ENCODE results near the gene OR56B4.
"Not testable (repeated sequence)": the region's sequence is repeated elsewhere in the genome, so short reads cannot be mapped to it uniquely, and the experiment has no call there.

OR56B4 gene, protein sequence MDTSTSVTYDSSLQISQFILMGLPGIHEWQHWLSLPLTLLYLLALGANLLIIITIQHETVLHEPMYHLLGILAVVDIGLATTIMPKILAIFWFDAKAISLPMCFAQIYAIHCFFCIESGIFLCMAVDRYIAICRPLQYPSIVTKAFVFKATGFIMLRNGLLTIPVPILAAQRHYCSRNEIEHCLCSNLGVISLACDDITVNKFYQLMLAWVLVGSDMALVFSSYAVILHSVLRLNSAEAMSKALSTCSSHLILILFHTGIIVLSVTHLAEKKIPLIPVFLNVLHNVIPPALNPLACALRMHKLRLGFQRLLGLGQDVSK

DNA sequence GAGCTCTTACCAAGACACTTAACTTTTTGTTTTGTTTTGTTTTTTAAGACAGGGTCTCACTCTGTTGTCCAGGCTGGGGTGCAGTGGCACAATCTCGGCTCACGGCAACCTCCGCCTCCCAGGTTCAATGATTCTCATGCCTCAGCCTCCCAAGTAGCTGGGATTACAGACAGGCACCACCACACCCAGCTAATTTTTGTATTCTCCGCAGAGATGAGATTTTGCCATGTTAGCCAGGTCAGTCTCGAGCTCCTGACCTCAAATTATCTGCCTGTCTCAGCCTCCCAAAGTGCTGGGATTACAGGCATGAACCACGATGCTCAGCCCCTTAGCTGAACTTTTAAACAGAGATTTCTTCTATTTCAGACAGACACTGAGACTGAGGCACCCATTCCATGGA, at the start of gene OR56B4:
Gene OR56B4, plus strand, starts transcription at position 301 of the 400 bp plus-strand sequence. Its CDS starts 95 bp downstream, at position 396.
- H3K9me3 ChIP-seq (ENCODE audit: control insufficient read depth, low read length); H3K4me3 ChIP-seq (ENCODE audit: low read depth, low read length); H3K27me3 ChIP-seq (ENCODE audit: control insufficient read depth, insufficient read depth, low read length); H3K36me3 ChIP-seq (ENCODE audit: control insufficient read depth, insufficient read depth, low read length); H3K4me2 ChIP-seq (ENCODE audit: low read length); H3K79me2 ChIP-seq; H2AFZ ChIP-seq; H3K4me1 ChIP-seq; H3K27ac ChIP-seq; H3K9ac ChIP-seq: not testable (repeated sequence)

DNA sequence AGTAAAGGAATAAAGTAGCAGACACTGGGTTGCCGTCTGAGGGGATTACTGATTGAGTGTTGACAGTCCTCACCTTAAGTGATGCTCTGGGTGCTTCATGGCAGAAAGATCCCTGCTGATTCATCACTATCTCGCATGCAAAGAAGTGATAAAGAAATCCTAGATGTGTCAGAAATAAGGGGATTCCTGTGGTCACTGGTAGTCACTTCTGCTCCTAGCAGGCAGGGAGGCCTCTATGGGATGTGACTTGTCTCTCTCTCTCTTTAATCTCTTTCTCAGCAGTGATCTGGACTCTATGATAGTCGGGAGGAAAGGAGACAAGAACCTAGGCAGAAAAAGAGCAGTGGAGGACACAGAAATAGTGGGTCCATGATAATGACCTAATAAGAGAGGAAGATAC, 46.0 kb upstream of the OR56B4 start:
- no peak overlapping the region for H3K4me2 ChIP-seq (ENCODE audit: low read length)
- H3K79me2 ChIP-seq = no peaks in the 10 kb centered on the region
- H3K36me3 ChIP-seq (ENCODE audit: control insufficient read depth, insufficient read depth, low read length) = no peaks in the 10 kb centered on the region
- H2AFZ ChIP-seq = no peak overlapping the region
- no peaks in the 10 kb centered on the region for H3K4me1 ChIP-seq
- H3K27ac ChIP-seq = no peak overlapping the region
- no peaks in the 10 kb centered on the region for H3K9me3 ChIP-seq (ENCODE audit: control insufficient read depth, low read length)
- no peak overlapping the region for H3K4me3 ChIP-seq (ENCODE audit: low read depth, low read length)
- H3K27me3 ChIP-seq (ENCODE audit: control insufficient read depth, insufficient read depth, low read length) = no peaks in the 10 kb centered on the region
- TF ChIP-seq, protein P1, sequence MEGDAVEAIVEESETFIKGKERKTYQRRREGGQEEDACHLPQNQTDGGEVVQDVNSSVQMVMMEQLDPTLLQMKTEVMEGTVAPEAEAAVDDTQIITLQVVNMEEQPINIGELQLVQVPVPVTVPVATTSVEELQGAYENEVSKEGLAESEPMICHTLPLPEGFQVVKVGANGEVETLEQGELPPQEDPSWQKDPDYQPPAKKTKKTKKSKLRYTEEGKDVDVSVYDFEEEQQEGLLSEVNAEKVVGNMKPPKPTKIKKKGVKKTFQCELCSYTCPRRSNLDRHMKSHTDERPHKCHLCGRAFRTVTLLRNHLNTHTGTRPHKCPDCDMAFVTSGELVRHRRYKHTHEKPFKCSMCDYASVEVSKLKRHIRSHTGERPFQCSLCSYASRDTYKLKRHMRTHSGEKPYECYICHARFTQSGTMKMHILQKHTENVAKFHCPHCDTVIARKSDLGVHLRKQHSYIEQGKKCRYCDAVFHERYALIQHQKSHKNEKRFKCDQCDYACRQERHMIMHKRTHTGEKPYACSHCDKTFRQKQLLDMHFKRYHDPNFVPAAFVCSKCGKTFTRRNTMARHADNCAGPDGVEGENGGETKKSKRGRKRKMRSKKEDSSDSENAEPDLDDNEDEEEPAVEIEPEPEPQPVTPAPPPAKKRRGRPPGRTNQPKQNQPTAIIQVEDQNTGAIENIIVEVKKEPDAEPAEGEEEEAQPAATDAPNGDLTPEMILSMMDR (IDR thresholded peaks at IDR 0.05) = no peak
- H3K9ac ChIP-seq = no peak overlapping the region

DNA sequence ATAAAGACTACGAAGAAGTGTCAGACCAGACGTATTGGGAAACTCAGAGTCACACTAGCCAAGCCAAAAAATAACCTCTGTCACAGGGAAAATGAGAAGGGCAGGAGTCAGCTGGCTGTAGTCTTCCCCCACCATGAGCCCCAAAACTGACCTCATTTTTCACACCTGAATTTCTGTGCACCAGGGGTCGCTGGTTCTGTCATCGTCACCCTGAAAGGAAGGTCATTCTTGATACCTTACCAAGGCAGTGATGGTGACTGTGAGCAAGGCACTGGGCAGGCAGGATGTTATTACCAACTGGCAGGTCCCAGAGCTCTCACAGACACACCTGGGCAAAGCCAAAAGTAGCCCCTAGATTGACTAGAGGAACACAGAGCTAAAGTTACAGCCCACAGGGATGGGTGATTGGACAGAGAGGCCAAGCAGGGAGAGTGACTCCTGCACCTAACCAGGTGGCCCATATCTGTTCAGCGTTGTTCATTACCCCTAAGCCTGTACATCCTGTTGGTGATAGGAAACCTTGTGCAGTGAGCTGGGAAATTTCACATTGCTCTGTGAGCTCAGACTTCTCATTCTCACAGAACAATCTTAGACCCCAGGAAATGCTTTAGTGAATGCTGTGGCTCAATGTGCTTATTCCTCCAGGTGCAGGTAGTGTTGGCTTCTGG, 44.7 kb upstream of the OR56B4 start:
- no peaks in the 10 kb centered on the region for H3K9me3 ChIP-seq (ENCODE audit: control insufficient read depth, low read length)
- no peak overlapping the region for H3K27ac ChIP-seq

DNA sequence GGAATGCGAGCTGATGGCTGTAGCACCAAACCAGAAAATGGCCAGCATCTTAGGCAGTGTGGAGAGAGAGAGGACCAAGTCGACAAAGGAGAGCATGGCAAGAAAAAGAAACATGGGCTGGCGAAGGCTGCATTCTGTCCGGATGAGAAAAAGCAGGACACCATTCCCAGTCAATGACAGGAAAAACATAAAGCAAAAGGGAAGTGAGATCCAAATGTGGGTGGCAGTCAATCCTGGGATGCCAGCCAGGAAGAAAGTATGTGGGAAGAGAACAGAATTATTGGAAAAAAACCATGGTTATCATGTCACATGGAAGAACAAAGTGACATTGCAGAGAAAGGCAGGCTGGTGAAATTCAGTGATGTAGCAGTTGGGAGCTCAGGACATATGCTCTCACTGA, 40.0 kb upstream of the OR56B4 start:
- TF ChIP-seq, protein P1 (IDR thresholded peaks at IDR 0.05) = no peak
- H3K9me3 ChIP-seq (ENCODE audit: control insufficient read depth, low read length) = no peaks in the 10 kb centered on the region
- no peaks in the 10 kb centered on the region for H3K4me1 ChIP-seq
- H3K4me3 ChIP-seq (ENCODE audit: low read depth, low read length) = no peak overlapping the region
- no peaks in the 10 kb centered on the region for H3K27me3 ChIP-seq (ENCODE audit: control insufficient read depth, insufficient read depth, low read length)
- no peak overlapping the region for H3K4me2 ChIP-seq (ENCODE audit: low read length)
- no peaks in the 10 kb centered on the region for H3K36me3 ChIP-seq (ENCODE audit: control insufficient read depth, insufficient read depth, low read length)
- H3K79me2 ChIP-seq = no peaks in the 10 kb centered on the region
- H2AFZ ChIP-seq = no peak overlapping the region
- H3K9ac ChIP-seq = no peak overlapping the region
- H3K27ac ChIP-seq = no peak overlapping the region

More for the DNA sequence above, 44.7 kb upstream of the OR56B4 start:
- no peak overlapping the region for H3K4me3 ChIP-seq (ENCODE audit: low read depth, low read length)
- H3K9ac ChIP-seq = no peak overlapping the region
- H3K27me3 ChIP-seq (ENCODE audit: control insufficient read depth, insufficient read depth, low read length) = no peaks in the 10 kb centered on the region
- no peaks in the 10 kb centered on the region for H3K4me1 ChIP-seq
- H3K79me2 ChIP-seq = no peaks in the 10 kb centered on the region
- no peaks in the 10 kb centered on the region for H3K36me3 ChIP-seq (ENCODE audit: control insufficient read depth, insufficient read depth, low read length)
- no peak overlapping the region for H2AFZ ChIP-seq
- no peak overlapping the region for H3K4me2 ChIP-seq (ENCODE audit: low read length)
- TF ChIP-seq, protein P1 (IDR thresholded peaks at IDR 0.05) = no peak

DNA sequence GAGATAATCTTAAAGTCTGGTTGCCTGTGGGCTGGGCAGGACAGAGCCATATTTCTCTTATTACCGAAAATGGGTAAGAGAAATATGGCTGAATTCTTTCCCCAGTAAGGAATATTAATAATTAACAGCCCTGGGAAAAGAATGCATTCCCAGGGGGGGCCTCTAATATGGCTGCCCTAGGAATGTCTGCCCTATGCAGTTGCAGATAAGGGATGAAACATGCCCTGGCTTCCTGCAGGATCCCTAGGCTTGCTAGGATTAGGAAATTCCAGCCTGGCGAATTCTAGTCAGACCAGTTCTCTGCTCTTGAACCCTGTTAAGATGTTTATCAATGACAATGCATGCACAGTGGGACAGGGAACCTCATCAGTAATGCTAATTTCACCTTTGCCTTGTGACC, 31.0 kb upstream of the OR56B4 start:
- not testable (repeated sequence) for H3K27me3 ChIP-seq (ENCODE audit: control insufficient read depth, insufficient read depth, low read length); H2AFZ ChIP-seq; H3K4me1 ChIP-seq; H3K4me3 ChIP-seq (ENCODE audit: low read depth, low read length); H3K9ac ChIP-seq; H3K4me2 ChIP-seq (ENCODE audit: low read length); H3K9me3 ChIP-seq (ENCODE audit: control insufficient read depth, low read length); H3K36me3 ChIP-seq (ENCODE audit: control insufficient read depth, insufficient read depth, low read length); H3K27ac ChIP-seq; H3K79me2 ChIP-seq
